Activated T-cell treated with anti-CD3 and anti-CD28 coated beads, Interleukin-2, amount 50 U/mL, for 24 hours (primary cell): Measurements from ENCODE around the gene CTIF.

ENCODE experiments used
- DNase-seq: peaks from one replicate; pipeline ENCODE4 v3.0.0-alpha.2; 2020
- H3K27ac Mint-ChIP-seq: 2 replicates; pipeline ENCODE4 v1.8.0; 2020; ENCODE audit warnings: mild to moderate bottlenecking, mixed read lengths
- H3K27me3 Mint-ChIP-seq: 2 replicates; pipeline ENCODE4 v1.8.0; 2020; ENCODE audit warnings: mixed read lengths
- H3K36me3 Mint-ChIP-seq: 2 replicates; pipeline ENCODE4 v1.8.0; 2020; ENCODE audit warnings: low read depth, mixed read lengths
- H3K4me1 Mint-ChIP-seq: 2 replicates; pipeline ENCODE4 v1.8.0; 2020; ENCODE audit warnings: low read depth, mixed read lengths
- H3K4me3 Mint-ChIP-seq: 2 replicates; pipeline ENCODE4 v1.8.0; 2020; ENCODE audit warnings: mild to moderate bottlenecking, moderate library complexity, mixed read lengths
- H3K9me3 Mint-ChIP-seq: 2 replicates; pipeline ENCODE4 v1.8.0; 2020; ENCODE audit warnings: mixed read lengths

CTIF gene

GRCh38 chr18:48554610-48555400 is 16.0 kb downstream of the CTIF start:
- H3K4me3 Mint-ChIP-seq, result no peak overlapping the region
- H3K4me1 Mint-ChIP-seq, result no peaks in the 10 kb centered on the region

GRCh38 chr18:48555465-48555995 is 16.7 kb downstream of the CTIF start:
- Mint-ChIP-seq H3K4me1 (no peaks in the 10 kb centered on the region), H3K4me3 (no peak overlapping the region), H3K9me3 (no peaks in the 10 kb centered on the region), H3K27ac (no peak overlapping the region), H3K27me3 (no peaks in the 10 kb centered on the region), H3K36me3 (no peaks in the 10 kb centered on the region)
- no peak for DNase-seq

More at GRCh38 chr18:48554610-48555400, 16.0 kb downstream of the CTIF start:
- H3K9me3 Mint-ChIP-seq, result no peaks in the 10 kb centered on the region
- no peaks in the 10 kb centered on the region for H3K36me3 Mint-ChIP-seq
- no peaks in the 10 kb centered on the region for H3K27me3 Mint-ChIP-seq
- no peak overlapping the region for H3K27ac Mint-ChIP-seq
- no peak for DNase-seq

GRCh38 chr18:48557640-48558174 is 18.9 kb downstream of the CTIF start:
- Mint-ChIP-seq H3K4me3 (no peak overlapping the region), H3K4me1 (no peaks in the 10 kb centered on the region), H3K27me3 (no peaks in the 10 kb centered on the region), H3K36me3 (no peaks in the 10 kb centered on the region), H3K27ac (no peak overlapping the region), H3K9me3 (no peaks in the 10 kb centered on the region)
- no peak for DNase-seq

- Mint-ChIP-seq H3K27me3 (no peaks in the 10 kb centered on the region), H3K9me3 (no peaks in the 10 kb centered on the region), H3K27ac (no peak overlapping the region), H3K36me3 (no peaks in the 10 kb centered on the region), H3K4me3 (no peak overlapping the region), H3K4me1 (no peaks in the 10 kb centered on the region)
- no peak for DNase-seq
These were observed 19.4 kb downstream of the CTIF start for GRCh38 chr18:48558248-48558647.

- Mint-ChIP-seq H3K4me1 (no peaks in the 10 kb centered on the region), H3K27ac (no peak overlapping the region), H3K36me3 (no peaks in the 10 kb centered on the region), H3K9me3 (no peaks in the 10 kb centered on the region), H3K4me3 (no peak overlapping the region), H3K27me3 (no peaks in the 10 kb centered on the region)
- no peak for DNase-seq
These were observed 21.7 kb downstream of the CTIF start for GRCh38 chr18:48560491-48560890.

GRCh38 chr18:48562075-48562474 is 23.2 kb downstream of the CTIF start:
- no peak for DNase-seq
- Mint-ChIP-seq H3K4me1 (no peaks in the 10 kb centered on the region), H3K27ac (no peak overlapping the region), H3K36me3 (no peaks in the 10 kb centered on the region), H3K9me3 (no peaks in the 10 kb centered on the region), H3K4me3 (no peak overlapping the region), H3K27me3 (no peaks in the 10 kb centered on the region)

GRCh38 chr18:48563027-48563426 is 24.2 kb downstream of the CTIF start:
- Mint-ChIP-seq H3K27ac (no peak overlapping the region), H3K36me3 (no peaks in the 10 kb centered on the region), H3K4me1 (no peaks in the 10 kb centered on the region), H3K4me3 (no peak overlapping the region), H3K9me3 (no peaks in the 10 kb centered on the region), H3K27me3 (peaks cover 3% of the 10 kb centered on the region)
- no peak for DNase-seq

- Mint-ChIP-seq H3K4me1 (no peaks in the 10 kb centered on the region), H3K27ac (no peak overlapping the region), H3K36me3 (no peaks in the 10 kb centered on the region), H3K9me3 (no peaks in the 10 kb centered on the region), H3K4me3 (no peak overlapping the region), H3K27me3 (peaks cover 3% of the 10 kb centered on the region)
- DNase-seq, result no peak
These were observed 25.3 kb downstream of the CTIF start for GRCh38 chr18:48564139-48564538.

GRCh38 chr18:48565105-48565504 is 26.3 kb downstream of the CTIF start:
- Mint-ChIP-seq H3K4me1 (no peaks in the 10 kb centered on the region), H3K9me3 (no peaks in the 10 kb centered on the region)

GRCh38 chr18:48566589-48566988 is 27.8 kb downstream of the CTIF start:
- H3K4me1 Mint-ChIP-seq, result no peaks in the 10 kb centered on the region

More at GRCh38 chr18:48565105-48565504, 26.3 kb downstream of the CTIF start:
- Mint-ChIP-seq H3K27ac (no peak overlapping the region), H3K4me3 (no peak overlapping the region), H3K36me3 (no peaks in the 10 kb centered on the region), H3K27me3 (peaks cover 3% of the 10 kb centered on the region)
- DNase-seq, result no peak

GRCh38 chr18:48567388-48567787 is 28.6 kb downstream of the CTIF start:
- no peak for DNase-seq
- H3K4me1 Mint-ChIP-seq, result no peaks in the 10 kb centered on the region
- no peaks in the 10 kb centered on the region for H3K36me3 Mint-ChIP-seq
- H3K27me3 Mint-ChIP-seq, result peaks cover 8% of the 10 kb centered on the region
- H3K4me3 Mint-ChIP-seq, result no peak overlapping the region
- no peaks in the 10 kb centered on the region for H3K9me3 Mint-ChIP-seq
- H3K27ac Mint-ChIP-seq, result no peak overlapping the region

More at GRCh38 chr18:48566589-48566988, 27.8 kb downstream of the CTIF start:
- H3K4me3 Mint-ChIP-seq, result no peak overlapping the region
- no peak overlapping the region for H3K27ac Mint-ChIP-seq
- no peaks in the 10 kb centered on the region for H3K9me3 Mint-ChIP-seq
- no peak for DNase-seq
- peaks cover 8% of the 10 kb centered on the region for H3K27me3 Mint-ChIP-seq
- H3K36me3 Mint-ChIP-seq, result no peaks in the 10 kb centered on the region

GRCh38 chr18:48569139-48569914 is 30.5 kb downstream of the CTIF start:
- H3K27ac Mint-ChIP-seq, result no peak overlapping the region
- H3K27me3 Mint-ChIP-seq, result peaks cover 8% of the 10 kb centered on the region
- no peak for DNase-seq
- no peak overlapping the region for H3K4me3 Mint-ChIP-seq
- no peaks in the 10 kb centered on the region for H3K4me1 Mint-ChIP-seq
- no peaks in the 10 kb centered on the region for H3K9me3 Mint-ChIP-seq
- H3K36me3 Mint-ChIP-seq, result no peaks in the 10 kb centered on the region

- Mint-ChIP-seq H3K4me3 (no peak overlapping the region), H3K4me1 (no peaks in the 10 kb centered on the region), H3K36me3 (no peaks in the 10 kb centered on the region), H3K9me3 (no peaks in the 10 kb centered on the region), H3K27ac (no peak overlapping the region), H3K27me3 (peaks cover 8% of the 10 kb centered on the region)
- DNase-seq, result no peak
These were observed 31.1 kb downstream of the CTIF start for GRCh38 chr18:48569915-48570264.

GRCh38 chr18:48570313-48570712 is 31.5 kb downstream of the CTIF start:
- Mint-ChIP-seq H3K27ac (no peak overlapping the region), H3K4me3 (no peak overlapping the region), H3K27me3 (peaks cover 8% of the 10 kb centered on the region), H3K4me1 (no peaks in the 10 kb centered on the region), H3K9me3 (no peaks in the 10 kb centered on the region), H3K36me3 (no peaks in the 10 kb centered on the region)
- DNase-seq, result no peak
